Stimulated activated CD4-positive, alpha-beta T cell treated with anti-CD3 and anti-CD28 coated beads, Interleukin-1b, Interleukin-23, amount 100 ng/mL, for 1 hour (primary cell): Measurements from ENCODE around the gene TMOD2.
A peak's percentile ranks its signal among the peaks of the same experiment; 100 is the strongest.
"Not testable (repeated sequence)": the region's sequence is repeated elsewhere in the genome, so short reads cannot be mapped to it uniquely, and the experiment has no call there.

Experiments used
- DNase-seq, 2 donors: peaks; one replicate each; pipeline ENCODE4 v3.0.0-alpha.2; 2020; ENCODE audit warnings: low read depth in 2 of 2

Gene TMOD2

DNA sequence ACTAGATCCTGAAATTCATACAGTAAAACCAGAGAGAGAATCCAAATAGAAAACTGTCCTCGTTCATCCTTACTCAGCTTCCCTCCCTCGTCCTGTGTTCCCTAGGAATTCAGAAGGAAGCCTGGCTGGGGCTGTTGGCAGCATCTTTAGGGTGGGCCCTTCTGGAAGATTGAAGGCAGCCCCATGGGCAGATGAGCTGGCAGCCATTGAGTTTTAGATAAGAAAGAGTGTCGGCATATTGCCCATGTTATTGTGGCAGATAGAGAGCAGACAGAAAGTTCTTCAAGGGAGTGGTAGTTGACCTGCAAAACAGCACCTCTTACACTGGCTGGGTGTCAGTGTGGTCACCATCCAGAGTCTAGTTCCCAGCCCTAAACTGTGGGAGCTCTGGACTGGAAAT is 23.5 kb downstream of the TMOD2 start:
- DNase-seq = no peak

- DNase-seq = no peak
These were observed 24.8 kb downstream of the TMOD2 start for GRCh38 chr15:51775967-51776816.

GRCh38 chr15:51776952-51777569 is 25.7 kb downstream of the TMOD2 start:
- peak; percentile 13 to 29 for DNase-seq

DNA sequence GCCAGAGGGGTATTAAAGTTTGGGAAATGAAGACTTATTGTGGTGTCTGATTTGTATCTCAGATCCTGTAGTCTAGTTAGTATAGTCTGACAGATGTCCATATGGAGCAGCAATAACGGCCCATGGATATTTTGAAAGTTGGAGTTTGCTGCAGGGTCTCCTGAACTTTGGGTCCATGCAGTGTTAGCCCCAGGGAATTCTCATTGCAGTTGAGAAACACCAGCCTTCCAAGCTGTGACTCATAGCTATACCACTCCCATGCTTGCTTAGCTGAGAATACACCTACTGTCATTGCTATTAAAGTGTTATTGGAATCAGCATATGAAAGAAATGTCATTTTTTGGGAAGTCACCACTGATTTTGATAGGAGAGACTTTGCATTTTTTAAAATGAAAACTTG is 29.2 kb downstream of the TMOD2 start:
- no peak for DNase-seq

- DNase-seq = no peak
These were observed 30.1 kb downstream of the TMOD2 start for GRCh38 chr15:51781506-51781905.

DNA sequence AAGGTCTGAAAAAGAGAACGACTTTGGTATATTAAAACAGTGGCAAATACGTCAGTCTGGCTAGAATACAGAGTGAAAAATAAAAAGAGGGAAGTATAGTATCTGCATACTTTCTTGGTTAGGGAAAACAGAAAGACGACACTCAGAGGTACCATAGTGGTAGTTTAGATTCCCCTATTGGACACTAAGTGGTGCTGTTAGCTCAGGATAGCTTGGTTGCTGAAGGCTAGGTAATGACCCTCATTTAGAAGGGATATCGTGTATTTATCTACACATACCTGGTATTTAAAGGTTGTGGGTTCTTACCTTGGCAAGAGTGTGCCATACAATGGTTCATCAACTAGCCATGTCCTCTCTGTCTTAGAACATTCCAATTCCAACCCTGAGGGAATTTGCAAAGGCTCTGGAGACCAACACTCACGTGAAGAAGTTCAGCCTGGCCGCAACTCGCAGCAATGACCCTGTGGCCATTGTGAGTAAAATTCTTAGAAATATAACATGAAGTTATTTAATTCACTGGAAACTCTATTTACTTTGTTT is 31.0 kb downstream of the TMOD2 start:
- DNase-seq = no peak

DNA sequence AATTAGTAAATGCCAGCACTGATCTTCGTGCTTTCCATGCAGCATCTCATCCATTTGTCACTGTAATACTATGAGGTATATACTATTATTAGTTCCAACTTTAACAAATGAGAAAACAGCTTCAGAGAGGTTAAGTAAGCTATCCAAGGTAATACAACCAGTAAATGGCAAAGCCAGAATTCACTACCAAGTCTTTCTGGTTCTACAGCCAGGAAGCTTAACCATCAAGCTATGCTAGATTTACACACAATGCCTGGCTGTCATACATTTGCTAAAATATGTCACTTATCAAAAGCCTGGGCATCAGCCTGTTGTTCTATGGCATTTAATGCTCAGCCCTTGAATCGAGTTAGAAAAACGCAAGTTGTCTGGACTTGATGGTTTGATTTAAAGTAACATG is 32.6 kb downstream of the TMOD2 start:
- no peak for DNase-seq

- not testable (repeated sequence) for DNase-seq
These were observed 35.7 kb downstream of the TMOD2 start for GRCh38 chr15:51787130-51787529.

DNA sequence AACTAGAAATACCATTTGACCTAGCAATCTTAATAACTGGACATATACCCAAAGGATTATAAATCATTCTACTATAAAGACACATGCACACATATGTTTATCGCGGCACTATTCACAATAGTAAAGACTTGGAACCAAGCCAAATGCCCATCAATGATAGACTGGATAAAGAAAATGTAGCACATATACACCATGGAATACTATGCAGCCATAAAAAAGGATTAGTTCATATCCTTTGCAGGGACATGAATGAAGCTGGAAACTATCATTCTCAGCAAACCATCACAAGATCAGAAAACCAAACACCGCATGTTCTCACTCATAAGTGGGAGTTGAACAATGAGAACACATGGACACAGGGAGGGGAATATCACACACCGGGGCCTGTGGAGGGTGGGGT is 41.1 kb downstream of the TMOD2 start:
- DNase-seq = not testable (repeated sequence)

- DNase-seq = no peak
These were observed 42.3 kb downstream of the TMOD2 start for GRCh38 chr15:51793521-51794305.

DNA sequence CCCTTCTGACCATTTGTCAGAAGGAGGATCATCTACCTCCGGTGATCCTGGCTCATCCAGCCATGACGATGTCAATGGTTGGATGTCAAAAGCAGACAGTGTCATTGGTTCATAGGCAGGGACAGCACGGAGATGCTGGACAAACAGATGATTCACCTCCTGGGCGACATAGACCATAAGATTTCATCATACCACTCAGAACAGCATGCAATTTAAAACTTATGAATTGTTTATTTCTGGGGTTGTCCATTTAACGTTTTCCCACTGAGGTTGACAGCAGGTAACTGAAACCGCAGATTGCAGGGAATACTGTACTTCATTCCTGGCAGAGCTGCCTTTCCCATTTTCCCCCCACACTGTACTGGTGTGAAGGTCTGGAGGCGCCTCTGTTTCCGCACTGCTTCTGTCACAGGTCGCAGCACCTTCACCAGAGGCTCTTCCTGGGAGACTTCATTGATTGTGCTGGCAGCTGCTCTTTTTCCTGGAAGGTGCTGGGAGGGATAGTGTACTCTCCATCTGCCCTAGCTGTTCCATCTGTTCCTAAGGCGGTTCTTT is 45.5 kb downstream of the TMOD2 start:
- DNase-seq = no peak

DNA sequence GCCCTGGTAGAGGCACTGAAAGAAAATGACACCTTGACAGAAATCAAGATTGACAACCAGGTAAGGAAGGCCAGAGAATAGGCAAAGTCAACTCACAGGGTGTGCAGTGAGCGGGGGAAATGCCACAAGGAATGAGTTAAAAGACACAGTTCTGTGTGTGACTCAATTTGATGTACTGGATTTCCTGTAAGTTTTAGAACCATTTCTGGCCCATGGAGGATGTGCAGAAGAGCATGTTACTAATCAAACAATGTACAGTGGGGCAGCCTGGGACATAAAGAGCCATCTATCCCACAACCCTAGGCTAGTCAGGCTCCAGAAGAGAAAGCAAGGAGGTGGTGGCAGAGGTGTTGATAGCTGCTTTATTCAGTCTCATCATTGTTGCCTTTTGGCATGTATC is 46.9 kb downstream of the TMOD2 start:
- no peak for DNase-seq

DNA sequence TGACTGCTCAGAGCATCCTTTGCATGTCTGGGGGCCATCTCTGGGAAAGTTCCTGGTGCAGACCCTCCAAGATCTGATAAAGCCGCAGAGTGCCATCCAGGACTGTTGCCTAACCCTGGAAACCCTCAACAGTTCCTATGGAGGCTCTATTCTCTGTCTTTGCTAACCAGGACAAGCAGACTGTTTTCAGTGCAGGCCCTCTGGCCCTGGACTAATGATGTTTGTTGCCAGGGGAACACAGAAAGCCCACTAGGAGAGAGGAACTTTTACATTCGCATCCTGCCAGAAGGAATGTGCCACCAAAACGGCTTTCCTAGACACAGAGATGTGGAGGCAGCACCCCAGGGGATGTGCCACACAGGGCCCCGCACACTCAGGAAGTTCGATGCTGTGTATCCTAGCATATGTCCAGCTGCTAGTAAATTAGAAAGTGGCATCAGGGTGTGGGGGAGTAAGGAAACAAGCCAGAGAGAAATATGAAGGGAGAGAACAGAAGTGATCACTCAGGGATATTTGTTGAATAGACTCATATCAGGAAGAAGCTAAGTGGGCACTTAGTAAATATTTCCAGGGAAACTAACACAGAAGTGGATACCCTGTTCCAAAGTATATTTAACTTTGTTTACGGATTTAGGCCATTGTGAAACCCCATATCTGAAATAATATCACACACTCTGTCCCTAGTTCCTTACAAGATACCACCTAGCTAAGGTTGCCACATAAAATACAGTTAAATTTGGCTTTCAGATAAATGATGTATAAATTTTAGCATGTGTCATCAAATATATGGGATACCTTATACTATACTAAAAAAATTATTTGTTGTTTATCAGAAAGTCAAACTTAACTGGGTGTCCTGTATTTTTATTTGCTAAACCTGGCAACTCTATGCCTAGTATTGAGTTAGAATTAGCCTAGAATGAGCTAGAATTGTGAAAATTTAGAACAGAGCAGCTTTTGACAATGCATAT is 48.2 kb downstream of the TMOD2 start:
- DNase-seq = no peak

- no peak for DNase-seq
These were observed 50.0 kb downstream of the TMOD2 start for GRCh38 chr15:51801391-51801835.

- no peak for DNase-seq
These were observed 51.2 kb downstream of the TMOD2 start for GRCh38 chr15:51802593-51802992.

GRCh38 chr15:51803965-51804364 is 52.6 kb downstream of the TMOD2 start:
- no peak for DNase-seq

DNA sequence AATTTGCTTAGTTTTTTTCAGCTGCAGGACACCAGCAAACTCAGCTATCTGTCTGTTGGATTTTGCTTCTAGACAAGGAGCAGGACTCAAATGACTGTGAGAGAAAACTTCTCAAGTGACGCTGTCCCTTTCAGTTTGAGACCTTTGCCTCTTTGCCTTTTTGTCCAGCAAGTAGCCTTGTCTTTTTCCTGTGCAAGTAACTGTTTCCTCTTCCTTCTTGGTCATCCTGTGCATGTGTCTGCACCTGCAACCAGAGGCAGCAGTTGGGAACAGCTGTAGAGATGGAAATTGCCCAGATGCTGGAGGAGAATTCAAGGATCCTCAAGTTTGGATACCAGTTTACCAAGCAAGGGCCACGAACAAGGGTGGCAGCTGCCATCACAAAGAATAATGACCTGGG is 54.7 kb downstream of the TMOD2 start:
- no peak for DNase-seq

DNA sequence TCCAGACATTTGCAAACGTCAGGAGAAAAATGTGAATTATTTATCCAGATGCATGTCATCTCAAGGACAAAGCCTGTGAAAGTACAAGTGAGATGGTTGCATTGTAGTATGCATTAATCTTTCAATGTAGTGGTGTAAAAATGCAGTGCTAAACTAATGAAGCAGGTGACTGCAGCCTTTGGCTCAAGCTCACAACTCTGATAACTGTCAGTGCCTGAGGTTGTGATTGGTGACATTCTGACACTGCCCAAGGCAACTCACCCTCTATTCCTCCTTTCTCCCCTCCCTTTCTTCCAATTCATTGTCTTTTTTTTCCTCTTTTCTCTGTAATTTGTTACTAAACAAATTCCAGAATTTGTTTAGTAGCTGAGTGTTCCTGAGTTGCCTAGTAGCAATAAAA is 58.1 kb downstream of the TMOD2 start:
- DNase-seq = no peak

DNA sequence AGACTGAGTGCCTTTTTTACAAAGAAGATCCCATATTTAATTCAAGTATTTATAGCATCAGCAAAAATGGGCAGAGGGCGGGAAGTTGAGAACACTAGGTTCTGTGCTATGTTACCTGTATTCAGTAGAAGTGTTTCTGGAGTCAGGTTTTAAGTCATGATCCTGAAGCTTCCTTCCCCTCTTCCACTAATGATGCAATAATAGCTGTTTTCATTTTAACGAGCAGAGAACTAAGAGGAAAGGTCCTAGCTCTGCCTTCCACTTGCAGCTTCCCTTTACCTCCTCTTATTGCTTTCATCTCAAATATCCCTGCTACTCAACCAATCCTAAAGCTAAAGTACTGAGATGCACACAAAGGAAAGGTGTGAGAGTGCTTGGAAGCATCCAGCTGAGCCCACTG is 61.2 kb downstream of the TMOD2 start:
- no peak for DNase-seq

GRCh38 chr15:51814606-51815005 is 63.2 kb downstream of the TMOD2 start:
- no peak for DNase-seq

GRCh38 chr15:51816611-51817010 is 65.2 kb downstream of the TMOD2 start:
- DNase-seq = no peak
